ENCODE measurements around the gene ALDH3A1.

DNA sequence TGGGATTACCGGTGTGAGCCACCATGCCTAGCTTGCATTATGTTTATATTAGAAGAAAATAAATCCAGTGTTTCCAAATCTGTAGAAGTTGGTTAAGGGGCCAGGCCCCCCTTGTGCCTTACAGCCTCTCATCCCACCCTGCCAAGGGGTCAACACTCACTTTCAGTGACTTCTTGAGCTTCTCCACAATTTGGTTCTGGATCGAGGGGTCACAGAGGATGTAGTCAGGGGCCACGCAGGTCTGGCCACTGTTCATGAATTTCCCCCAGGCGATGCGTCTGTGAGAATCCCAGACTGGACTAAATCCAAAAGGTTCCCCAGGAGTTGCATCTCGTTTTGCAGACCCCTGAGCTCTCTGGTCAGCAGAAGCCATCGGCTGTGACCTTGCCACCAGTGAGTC, 7.2 kb downstream of the ALDH3A1 start:
- TF ChIP-seq POLR2AphosphoS5 (IDR thresholded peaks at IDR 0.05) (no peak), EP300 (IDR thresholded peaks at IDR 0.05) (no peak), POLR2A (IDR thresholded peaks at IDR 0.05) (no peak)
- TF ChIP-seq, protein P1, sequence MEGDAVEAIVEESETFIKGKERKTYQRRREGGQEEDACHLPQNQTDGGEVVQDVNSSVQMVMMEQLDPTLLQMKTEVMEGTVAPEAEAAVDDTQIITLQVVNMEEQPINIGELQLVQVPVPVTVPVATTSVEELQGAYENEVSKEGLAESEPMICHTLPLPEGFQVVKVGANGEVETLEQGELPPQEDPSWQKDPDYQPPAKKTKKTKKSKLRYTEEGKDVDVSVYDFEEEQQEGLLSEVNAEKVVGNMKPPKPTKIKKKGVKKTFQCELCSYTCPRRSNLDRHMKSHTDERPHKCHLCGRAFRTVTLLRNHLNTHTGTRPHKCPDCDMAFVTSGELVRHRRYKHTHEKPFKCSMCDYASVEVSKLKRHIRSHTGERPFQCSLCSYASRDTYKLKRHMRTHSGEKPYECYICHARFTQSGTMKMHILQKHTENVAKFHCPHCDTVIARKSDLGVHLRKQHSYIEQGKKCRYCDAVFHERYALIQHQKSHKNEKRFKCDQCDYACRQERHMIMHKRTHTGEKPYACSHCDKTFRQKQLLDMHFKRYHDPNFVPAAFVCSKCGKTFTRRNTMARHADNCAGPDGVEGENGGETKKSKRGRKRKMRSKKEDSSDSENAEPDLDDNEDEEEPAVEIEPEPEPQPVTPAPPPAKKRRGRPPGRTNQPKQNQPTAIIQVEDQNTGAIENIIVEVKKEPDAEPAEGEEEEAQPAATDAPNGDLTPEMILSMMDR (IDR thresholded peaks at IDR 0.05), result no peak

Data from stomach (tissue), 4 donors.